GM20000 (cell line): ENCODE results near the gene SPRED2.

Experiments
- DNase-seq: peaks from one replicate; pipeline ENCODE4 v3.0.0; 2012; ENCODE audit warnings: low spot score
- TF ChIP-seq, protein P1 (sequence below): IDR thresholded peaks from 2 replicates; pipeline ENCODE4 v1.5.1; 2012; ENCODE audit warnings: mild to moderate bottlenecking, control low read depth; ENCODE audit errors: extremely low read depth, missing control alignments

Gene SPRED2

DNA sequence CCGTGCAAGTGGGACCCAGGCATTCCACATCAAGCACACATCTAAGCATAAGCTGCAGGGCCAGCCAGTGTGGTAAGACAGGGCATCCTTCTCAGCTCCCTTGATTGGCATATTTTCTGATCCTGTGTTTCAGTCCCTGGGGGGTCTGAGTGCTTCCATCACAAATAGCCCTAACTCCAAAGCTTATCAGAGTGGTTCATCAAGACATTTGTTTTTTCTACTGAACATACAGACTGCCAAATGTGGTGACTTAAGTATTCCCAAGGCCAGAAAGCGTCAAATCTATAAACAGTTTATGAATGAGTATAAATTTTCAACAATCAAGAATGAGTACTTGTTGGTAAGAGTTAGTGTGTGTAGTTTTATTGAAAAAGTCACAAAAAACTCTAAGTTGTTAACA is 18.8 kb downstream of the SPRED2 start:
- DNase-seq: no peak
- TF ChIP-seq, protein P1, sequence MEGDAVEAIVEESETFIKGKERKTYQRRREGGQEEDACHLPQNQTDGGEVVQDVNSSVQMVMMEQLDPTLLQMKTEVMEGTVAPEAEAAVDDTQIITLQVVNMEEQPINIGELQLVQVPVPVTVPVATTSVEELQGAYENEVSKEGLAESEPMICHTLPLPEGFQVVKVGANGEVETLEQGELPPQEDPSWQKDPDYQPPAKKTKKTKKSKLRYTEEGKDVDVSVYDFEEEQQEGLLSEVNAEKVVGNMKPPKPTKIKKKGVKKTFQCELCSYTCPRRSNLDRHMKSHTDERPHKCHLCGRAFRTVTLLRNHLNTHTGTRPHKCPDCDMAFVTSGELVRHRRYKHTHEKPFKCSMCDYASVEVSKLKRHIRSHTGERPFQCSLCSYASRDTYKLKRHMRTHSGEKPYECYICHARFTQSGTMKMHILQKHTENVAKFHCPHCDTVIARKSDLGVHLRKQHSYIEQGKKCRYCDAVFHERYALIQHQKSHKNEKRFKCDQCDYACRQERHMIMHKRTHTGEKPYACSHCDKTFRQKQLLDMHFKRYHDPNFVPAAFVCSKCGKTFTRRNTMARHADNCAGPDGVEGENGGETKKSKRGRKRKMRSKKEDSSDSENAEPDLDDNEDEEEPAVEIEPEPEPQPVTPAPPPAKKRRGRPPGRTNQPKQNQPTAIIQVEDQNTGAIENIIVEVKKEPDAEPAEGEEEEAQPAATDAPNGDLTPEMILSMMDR: no peak

DNA sequence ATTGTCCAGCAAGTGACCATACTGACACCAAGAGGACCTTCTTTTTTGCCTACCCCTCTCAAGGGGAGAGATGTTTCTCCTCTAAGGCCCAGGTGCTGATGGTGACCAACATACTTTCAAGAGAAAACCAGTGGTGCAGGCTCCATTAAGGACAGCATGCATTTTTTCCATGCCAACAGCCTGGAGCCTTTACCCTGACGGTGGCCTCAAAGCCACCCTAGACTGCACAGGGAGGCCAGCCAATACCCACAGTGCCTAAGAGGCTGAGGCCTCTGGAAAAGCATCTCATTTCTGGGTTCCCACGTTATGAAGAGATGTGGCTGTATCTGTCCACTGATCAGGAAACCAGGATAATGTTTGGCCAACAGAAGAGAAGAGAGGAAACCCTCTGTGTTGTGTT is 19.3 kb downstream of the SPRED2 start:
- no peak for DNase-seq
- TF ChIP-seq, protein P1: no peak

DNA sequence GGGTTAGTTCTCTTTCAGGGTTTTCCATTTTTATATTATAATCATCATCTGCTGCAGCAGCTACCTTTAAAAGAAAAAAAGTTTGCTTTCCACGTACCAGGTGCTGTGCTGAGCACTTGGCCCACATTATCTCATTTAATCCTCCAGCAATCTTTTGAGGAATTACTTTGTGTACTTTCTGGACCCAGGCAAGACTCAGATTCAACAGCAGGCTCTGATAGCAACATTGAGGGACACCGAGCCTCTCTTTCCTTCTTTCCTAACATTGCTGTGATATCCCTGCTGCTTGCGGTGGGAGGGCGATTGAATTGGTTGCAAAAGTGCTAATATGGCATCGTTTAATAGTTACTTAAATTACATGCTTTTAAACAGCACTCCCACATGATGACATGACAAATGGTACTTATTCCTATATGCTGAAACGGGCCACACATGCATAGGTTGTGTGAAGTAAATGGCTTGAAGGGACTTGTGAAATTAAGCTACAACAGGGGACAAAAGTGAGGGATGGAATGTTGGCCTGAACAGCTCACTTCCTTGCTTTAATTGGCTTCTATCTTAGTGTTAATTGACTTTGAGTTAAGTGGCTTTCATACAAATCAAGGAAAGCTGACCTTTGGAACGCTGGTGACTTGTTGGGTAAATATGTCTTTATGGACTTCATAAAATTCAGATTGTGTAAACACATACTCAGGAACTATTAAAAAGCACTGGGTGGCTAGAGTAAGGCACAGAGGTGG is 21.2 kb downstream of the SPRED2 start:
- TF ChIP-seq, protein P1: no peak
- no peak for DNase-seq

DNA sequence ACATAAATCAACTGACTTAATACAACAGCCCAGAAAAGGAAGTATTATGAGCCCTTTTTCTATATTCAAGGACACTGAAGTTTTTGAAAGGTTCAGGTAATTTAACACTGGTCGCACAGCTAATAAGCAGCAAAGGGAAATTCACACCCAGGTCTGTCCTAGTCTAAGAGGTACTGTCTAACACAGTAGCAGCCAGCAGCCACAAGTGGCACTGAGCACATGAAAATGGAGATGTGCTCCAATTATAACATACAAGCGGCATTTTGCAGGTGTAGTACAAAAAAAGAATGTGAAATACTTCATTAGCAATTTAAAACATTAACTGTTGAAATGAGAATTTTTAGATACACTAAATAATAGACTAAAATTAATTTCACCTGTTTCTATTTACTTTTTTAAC is 23.4 kb downstream of the SPRED2 start:
- TF ChIP-seq, protein P1: no peak
- no peak for DNase-seq

DNA sequence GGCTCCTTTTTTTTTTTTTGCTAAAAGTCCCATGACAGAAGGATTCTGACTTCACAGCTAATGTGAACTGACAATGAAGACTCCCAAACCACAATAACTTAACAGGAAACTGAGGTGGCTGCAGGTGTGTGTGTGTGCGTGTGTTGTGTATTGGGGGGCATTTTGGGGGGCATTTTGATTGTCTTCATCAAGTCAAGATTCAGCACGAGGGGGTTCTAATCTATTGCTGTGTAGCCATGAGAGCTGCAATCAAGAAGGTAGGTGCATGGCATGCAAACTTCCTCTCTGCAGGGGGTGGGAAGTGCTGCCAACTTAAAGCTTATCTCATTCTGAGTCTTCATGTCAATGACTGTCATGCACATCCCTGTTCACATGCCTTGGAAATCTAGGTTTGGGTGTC is 25.2 kb downstream of the SPRED2 start:
- DNase-seq: no peak
- TF ChIP-seq, protein P1: no peak

DNA sequence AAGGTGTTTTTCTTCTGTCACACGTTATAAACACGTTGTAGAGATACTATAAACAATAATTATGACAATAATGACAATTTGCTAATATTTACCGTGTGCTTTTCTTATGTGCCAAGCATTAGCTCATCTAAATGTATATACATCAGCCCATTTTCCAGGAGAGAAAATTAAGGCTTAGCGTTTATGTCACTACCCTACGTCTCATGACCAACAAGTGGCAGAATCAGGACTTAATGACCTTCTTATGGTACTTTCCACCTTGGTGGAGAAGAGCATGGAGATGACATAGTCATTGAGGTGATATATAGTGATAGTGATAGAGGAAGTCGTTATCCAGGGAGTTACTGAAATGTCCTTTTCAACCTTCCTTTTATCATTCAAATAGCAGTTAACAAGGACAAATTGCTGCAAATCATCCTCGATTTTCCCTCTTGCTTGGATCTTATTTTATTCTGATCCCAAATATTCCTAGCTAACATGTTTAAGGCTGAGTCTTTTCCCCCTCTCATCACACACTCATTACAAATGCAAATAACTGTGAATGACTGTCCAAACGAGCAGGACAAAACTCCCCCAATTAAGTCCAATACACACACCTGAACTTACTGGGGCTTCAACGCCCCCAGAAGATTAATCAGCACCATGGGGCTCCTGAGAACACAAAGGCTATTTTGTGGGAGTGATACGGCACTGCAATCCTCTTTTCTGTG is 27.3 kb downstream of the SPRED2 start:
- TF ChIP-seq, protein P1: no peak
- no peak for DNase-seq

DNA sequence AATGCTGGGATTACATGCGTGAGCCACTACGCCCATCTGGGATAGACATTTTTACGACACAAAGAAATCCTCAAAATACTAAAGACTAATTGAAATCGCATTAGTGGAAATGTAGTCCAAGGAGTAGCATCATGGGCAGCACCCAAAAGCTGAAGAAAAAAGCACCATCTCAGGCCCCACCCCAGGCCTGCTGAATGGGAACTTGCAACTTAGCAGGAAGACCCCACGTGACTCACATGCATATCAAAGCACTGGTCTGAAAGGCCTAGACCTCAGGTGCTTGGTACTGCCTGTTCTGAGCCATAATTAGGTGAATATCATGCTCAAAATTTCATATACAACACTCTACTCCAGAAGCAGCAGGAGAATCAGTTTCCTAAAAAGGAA is 28.9 kb downstream of the SPRED2 start:
- DNase-seq: no peak

More for the DNA sequence above, 28.9 kb downstream of the SPRED2 start:
- TF ChIP-seq, protein P1: no peak
